Measurements from ENCODE around the gene CTNNA1. TPM values are rescaled to one million over a fixed set of nuclear protein-coding genes. Genes with fewer than 3 reads are reported as not detected.

CTNNA1 gene
- total RNA-seq, 4 donors from 2014 or later, result 92.6 to 164 (median 114) TPM

DNA sequence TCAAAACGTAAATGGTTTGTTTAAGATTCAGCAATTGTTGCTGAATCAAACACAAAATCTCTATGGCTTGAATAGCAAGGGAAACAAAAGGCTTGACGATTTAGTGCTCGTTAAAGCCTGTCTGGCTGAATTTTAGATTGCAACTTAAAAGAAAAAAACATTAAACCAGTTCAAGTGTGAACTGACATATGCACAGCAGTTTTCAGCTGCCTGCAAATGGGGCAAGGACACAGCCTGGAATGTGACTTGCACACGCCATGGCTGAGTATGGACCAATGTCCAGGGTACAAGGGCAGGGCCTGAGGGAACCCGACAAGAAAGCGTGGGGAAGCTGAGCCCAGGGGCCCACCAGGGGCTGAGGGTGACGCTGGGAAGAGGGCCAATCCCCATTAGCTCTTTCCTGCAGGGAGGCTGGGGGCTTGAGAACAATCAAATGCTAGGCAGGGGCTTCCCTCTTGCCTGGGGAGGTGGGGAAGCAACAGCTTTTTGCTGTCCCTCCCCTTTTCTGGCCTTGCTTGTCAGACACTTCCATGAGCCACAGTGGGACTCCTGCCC is 211.5 kb downstream of the CTNNA1 start:
- H3K4me3 ChIP-seq, result no peak overlapping the region
- no peak for TF ChIP-seq CTCF (IDR thresholded peaks at IDR 0.05 in 4 of 5, conservative IDR thresholded peaks at IDR 0.05 in 1 of 5)
- TF ChIP-seq POLR2A (IDR thresholded peaks at IDR 0.05), result no peak
- no peak for DNase-seq
- intact Hi-C loops (cut with DNase I; ENCODE audit: low total_unique reads), result no loop called here
- no peaks in the 10 kb centered on the region for H3K36me3 ChIP-seq
- no peak overlapping the region for H3K27ac ChIP-seq
- no peak for ATAC-seq
- no peaks in the 10 kb centered on the region for H3K27me3 ChIP-seq
- in situ Hi-C loops (cut with MboI; ENCODE audit: low sequenced_read_pairs in 4 of 4), result no loop called here
- no peaks in the 10 kb centered on the region for H3K9me3 ChIP-seq
- peaks cover 11 to 17% of the 10 kb centered on the region in 2 donors for H3K4me1 ChIP-seq

DNA sequence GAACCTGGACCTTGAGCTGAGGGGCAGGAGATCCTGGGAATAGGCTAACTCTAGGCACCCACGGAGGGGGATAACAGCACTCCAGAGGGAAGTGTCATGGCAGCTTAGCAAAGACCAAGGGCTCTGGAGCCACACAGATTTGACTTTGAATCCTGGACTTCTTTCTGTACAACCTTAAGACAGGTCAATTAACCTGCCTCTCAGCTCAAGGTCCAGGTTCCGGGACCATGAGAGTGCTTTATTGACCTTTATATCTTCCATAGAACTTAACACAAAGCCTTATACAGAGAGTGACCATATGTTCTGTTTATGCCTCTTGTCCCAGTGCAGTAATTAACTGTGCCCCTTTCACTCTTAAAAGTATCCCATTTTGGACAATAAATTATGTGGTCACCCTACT is 212.4 kb downstream of the CTNNA1 start:
- Histone ChIP-seq H3K27ac (no peak overlapping the region), H3K4me1 (peaks cover 11 to 17% of the 10 kb centered on the region in 2 donors), H3K36me3 (no peaks in the 10 kb centered on the region), H3K4me3 (no peak overlapping the region), H3K9me3 (no peaks in the 10 kb centered on the region), H3K27me3 (no peaks in the 10 kb centered on the region)
- TF ChIP-seq CTCF (IDR thresholded peaks at IDR 0.05 in 4 of 5, conservative IDR thresholded peaks at IDR 0.05 in 1 of 5) (no peak), POLR2A (IDR thresholded peaks at IDR 0.05) (no peak)
- intact Hi-C loops (cut with DNase I; ENCODE audit: low total_unique reads) (no loop called here), in situ Hi-C loops (cut with MboI; ENCODE audit: low sequenced_read_pairs in 4 of 4) (no loop called here)
- DNase-seq, result no peak
- ATAC-seq, result no peak

GRCh38 chr5:138966236-138966985 is 213.2 kb downstream of the CTNNA1 start:
- Histone ChIP-seq H3K4me3 (no peak overlapping the region), H3K4me1 (peaks cover 11 to 18% of the 10 kb centered on the region in 2 donors), H3K9me3 (no peaks in the 10 kb centered on the region), H3K36me3 (no peaks in the 10 kb centered on the region), H3K27me3 (no peaks in the 10 kb centered on the region), H3K27ac (no peak overlapping the region)
- ATAC-seq, result no peak
- TF ChIP-seq POLR2A (IDR thresholded peaks at IDR 0.05) (no peak), CTCF (IDR thresholded peaks at IDR 0.05 in 4 of 5, conservative IDR thresholded peaks at IDR 0.05 in 1 of 5) (no peak)
- DNase-seq, result no peak
- in situ Hi-C loops (cut with MboI; ENCODE audit: low sequenced_read_pairs in 4 of 4), result no loop called here
- intact Hi-C loops (cut with DNase I; ENCODE audit: low total_unique reads), result no loop called here

DNA sequence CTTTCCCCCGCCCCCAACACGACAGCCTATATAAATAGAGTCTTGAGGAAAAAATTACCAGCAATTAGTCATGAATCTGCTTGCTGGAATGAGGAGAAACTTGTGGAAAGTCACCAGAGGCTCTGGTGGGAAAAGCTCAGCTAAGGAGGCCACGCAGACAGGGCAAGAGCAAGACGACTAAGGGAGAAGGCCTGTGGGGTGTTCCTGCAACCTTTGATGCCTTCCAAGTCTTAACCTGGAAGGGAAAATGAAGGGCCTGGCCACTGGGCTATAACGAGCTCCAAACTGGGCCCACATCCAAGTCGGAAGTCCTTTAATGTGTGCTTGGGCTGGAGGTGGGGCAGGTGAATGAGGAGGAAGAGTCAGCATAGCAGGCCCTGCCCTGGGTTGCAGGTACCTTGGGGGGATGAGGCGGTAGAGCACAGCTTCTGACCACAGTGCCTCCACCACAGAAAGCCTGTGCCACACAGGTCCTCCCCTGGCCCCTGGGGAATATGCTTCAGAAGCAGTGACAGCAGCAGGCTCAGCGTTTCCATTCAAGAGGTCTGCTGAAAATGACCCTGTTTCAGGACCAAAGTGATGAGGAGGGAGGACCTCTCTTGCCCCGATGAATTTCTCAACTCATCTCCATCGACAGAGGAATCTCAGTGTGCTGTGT is 214.7 kb downstream of the CTNNA1 start:
- H3K27me3 ChIP-seq, result no peaks in the 10 kb centered on the region
- no peaks in the 10 kb centered on the region for H3K36me3 ChIP-seq
- no peaks in the 10 kb centered on the region for H3K9me3 ChIP-seq
- H3K27ac ChIP-seq, result no peak overlapping the region
- peaks cover 23 to 27% of the 10 kb centered on the region in 2 donors for H3K4me1 ChIP-seq
- in situ Hi-C loops (cut with MboI; ENCODE audit: low sequenced_read_pairs in 4 of 4) (no loop called here), intact Hi-C loops (cut with DNase I; ENCODE audit: low total_unique reads) (no loop called here)
- ATAC-seq (no peak), DNase-seq (no peak)
- TF ChIP-seq CTCF (IDR thresholded peaks at IDR 0.05 in 4 of 5, conservative IDR thresholded peaks at IDR 0.05 in 1 of 5) (no peak), POLR2A (IDR thresholded peaks at IDR 0.05) (no peak)
- H3K4me3 ChIP-seq, result no peak overlapping the region
